CD4-positive, alpha-beta T cell treated with Interleukin-2 at 100 ng/mL for 4 hours (primary cell): Measurements from ENCODE around the gene TMEM117.

ENCODE experiments used
- DNase-seq: peaks from one replicate; pipeline ENCODE4 v3.0.0-alpha.2; 2020; ENCODE audit warnings: low spot score

The TMEM117 gene

GRCh38 chr12:43884683-43885410, 49.0 kb downstream of the TMEM117 start:
- DNase-seq = no peak

DNA sequence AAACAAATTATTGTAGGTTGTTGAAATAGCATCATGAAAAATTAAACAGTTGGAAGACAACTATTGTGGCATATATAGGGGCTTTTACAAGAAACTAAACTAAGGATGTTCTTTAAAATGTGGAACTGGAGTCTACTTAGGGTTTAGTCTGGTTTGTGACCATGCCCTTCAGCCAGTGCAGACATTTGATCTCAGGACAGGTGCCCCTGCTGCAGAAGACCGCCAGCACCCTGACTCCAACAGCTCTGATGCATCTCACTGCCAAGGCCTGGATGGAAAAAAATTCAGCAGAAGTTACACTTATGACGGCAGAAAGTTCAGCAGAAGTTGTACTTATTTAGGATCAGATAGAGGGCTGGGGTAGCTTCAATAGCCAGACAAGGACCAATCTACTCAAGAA, 51.5 kb downstream of the TMEM117 start:
- no peak for DNase-seq

DNA sequence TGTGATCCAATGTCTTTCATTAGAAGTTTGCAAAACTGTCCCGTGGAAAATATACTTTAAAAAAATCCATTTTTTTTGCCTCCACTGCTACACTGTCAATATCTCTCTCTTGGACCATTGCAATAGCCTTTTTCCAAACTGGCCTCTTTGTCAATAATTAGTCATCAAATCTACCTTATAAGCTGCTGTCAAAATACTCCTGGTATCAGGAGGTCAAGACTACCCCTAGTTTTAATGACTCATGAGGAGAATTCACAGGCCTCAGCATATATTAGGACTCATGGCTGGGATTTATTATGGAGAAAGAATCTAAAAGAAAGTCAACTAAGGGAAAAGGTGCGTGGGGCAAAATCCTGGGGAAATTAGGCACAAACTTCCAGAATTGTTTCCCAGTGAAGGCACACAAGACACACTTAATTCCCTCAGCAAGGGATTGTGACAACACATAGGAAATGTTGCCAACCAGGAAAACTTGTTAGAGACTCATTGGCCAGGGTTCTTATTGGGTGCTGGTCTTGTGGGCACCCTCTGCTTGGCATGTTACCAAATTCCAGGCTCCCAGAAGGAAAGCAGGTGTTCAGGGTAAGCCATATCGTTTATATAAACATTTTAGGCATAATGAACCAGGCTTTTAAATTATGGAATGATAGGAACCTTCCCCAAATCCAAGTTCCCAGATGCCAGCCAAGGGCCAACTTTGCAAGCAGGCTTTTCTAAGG, 56.1 kb downstream of the TMEM117 start:
- no peak for DNase-seq

DNA sequence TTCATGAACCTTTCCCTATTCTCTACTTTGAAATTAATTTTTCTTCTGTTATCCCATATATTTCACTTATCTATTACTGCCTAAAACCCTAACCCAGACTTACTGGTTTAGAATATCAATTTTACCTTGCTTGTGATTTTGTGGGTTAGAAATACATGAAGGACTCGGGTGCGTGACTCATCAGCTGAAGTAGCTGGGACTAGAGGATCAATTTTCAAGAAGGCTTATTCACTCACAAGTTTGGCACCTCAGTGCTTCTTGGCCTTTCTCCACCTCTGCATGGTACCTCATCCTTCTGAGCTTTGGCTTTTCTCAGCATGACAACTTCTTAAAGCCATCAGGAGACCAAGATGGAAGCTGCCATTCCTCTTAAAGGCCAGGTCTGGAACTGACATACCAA, 57.8 kb downstream of the TMEM117 start:
- DNase-seq = no peak

- no peak for DNase-seq
Measured at GRCh38 chr12:43895580-43896206, 59.8 kb downstream of the TMEM117 start.

DNA sequence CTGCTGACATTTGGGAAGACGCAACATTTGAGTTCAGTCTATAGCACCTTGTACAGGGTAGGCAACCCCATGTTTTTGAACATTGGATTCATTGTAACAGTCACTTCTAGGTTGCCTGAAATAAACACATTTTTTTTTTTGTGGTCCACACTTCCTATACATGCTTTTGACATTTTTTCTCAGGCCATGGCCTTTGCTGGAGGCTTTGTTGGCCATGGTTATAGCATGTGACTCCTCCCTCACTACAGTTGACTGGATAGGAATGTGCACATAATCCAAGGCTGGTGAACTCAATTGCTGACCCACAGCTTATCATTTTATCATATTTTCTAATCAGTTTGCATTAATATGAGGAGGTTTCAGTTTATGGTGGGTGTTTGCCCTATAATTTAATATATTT, 60.6 kb downstream of the TMEM117 start:
- no peak for DNase-seq

DNA sequence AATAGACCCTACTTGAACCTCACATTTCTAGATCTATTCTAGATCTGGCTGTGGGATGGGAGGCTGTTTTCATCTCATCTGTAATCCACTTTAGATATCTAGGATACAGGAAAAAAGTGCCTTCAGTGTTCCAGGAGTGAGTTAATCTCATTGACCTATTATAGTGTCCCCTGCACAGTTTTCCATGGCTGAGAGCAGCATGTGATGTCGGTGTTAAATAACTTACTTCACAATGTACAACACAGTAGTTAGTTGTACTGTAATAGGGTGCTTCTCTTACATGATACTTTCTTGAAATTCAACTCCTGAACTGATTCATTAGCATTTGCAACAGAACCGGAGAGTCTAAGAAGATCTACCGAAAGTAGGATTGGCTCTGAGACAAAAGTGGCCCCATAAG, 62.6 kb downstream of the TMEM117 start:
- no peak for DNase-seq

- no peak for DNase-seq
Measured at GRCh38 chr12:43899574-43899973, 63.7 kb downstream of the TMEM117 start.

GRCh38 chr12:43903686-43904085, 67.8 kb downstream of the TMEM117 start:
- no peak for DNase-seq

GRCh38 chr12:43912859-43913258, 77.0 kb downstream of the TMEM117 start:
- no peak for DNase-seq

GRCh38 chr12:43914391-43914790, 78.5 kb downstream of the TMEM117 start:
- no peak for DNase-seq

DNA sequence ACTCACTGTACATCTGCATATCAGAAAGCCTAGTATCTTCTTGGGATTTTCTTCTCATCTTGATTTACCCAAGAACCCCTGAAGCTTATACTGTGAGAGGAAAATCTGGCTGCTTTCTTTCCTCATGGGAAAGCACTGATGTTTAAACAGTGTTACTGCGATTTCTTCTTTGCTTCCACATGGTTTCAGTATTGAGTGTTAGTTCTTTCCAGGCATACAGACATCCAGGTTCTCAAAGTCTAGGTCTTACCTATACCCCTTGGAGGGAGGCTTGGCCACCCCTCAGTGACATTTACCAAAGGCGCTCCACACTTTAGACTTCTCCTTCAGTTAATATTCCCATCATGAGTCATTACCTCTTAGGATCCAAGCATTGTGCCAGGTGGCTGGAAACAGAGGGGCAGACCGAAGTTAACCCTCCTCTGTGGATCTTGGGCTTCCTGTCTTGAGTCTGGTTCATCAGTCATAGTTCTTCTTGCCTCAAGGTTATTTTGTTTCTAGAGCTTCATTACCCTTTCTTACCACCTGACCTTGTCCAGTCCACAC, 79.1 kb downstream of the TMEM117 start:
- no peak for DNase-seq

- DNase-seq = no peak
Measured at GRCh38 chr12:43917896-43918295, 82.0 kb downstream of the TMEM117 start.

DNA sequence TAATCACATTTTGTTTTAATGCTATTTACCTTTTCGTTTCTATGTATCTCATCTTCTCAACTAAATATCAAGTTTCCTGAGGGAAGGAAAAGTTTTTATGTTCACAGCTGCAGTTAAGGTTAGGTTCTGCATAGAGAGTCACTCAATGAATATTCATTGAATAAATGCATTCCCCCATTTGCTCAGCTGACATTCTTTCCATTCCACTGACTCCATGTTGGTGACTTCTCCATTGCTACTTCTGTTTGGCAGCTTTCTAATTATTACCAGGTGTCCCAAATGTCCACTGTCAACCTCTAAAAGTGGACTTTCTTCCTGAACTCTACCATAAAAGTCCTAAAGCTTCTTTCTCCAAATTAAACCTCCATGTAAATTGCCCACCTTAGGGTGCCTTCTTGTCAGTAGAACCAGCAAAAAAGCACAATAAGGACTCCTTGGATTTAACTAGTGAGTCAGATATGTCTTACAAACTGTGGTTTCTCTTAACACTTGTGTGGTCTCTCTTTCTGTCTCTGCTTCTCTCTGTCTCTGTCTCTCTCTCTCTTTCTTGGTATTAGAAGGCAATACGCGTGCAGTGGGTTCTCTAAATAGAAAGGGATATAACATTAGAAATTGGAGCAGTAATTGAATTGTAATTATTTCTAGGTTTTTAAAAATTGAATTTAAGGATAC, 85.9 kb downstream of the TMEM117 start:
- no peak for DNase-seq

DNA sequence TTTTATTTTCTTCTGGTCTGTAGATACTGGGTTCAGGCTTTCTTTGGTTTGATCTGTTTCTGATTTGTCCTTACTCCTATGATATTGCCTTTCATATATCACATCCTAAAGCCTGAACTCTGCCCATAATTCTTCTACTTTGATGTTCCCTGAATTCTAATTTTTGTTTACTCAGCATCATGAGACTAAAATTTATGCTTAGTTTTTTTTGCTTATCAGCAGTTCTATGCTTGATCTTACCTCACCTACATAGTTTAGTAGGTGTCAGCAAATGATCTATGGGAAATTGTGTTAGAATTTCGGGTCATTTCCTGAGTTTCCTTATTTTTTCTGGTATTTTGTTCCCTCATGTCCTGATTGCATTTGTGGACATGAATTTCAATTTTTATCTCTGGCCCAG, 94.2 kb downstream of the TMEM117 start:
- no peak for DNase-seq

GRCh38 chr12:43931187-43931586, 95.3 kb downstream of the TMEM117 start:
- no peak for DNase-seq

DNA sequence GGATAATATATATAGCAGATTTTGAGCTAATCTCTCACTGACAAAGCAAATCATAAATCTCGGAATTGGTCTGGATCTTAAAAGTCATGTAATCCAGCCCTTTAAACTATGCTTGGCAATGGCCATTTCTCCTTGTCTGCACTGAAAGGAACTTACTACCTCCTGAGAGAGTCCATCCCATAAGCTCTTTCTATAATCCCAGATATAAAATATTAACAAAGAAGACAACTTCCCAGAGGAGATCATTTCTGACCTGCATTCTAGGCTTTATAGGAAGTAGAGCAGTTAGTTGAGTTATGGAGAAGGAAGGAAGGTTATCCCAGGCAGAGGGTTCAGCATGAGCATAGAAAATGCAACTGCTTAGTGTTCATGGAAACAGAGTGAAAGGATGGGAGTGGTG, 99.7 kb downstream of the TMEM117 start:
- DNase-seq = no peak

GRCh38 chr12:43937947-43938346, 102.1 kb downstream of the TMEM117 start:
- DNase-seq = no peak

DNA sequence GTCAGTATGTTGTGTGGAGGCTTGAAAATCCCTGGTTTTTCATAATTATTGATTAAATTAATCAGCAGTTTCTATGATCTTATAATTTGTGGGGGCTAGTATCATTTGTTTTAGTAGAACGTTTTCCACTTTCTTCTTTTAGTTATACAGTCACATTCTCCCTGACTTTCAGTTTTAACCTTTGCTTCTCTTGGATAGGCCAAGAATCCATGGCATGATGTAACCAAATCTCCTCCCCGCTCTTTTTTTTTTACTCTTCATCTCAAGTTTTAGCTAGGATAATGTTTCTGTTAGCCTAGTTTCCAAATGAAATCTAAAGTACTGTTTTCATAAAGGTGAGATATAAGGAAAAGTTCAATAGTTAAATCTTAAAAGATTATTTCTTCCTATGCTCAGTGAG, 106.5 kb downstream of the TMEM117 start:
- no peak for DNase-seq

- no peak for DNase-seq
Measured at GRCh38 chr12:43945983-43946382, 110.1 kb downstream of the TMEM117 start.

- no peak for DNase-seq
Measured at GRCh38 chr12:43951286-43951685, 115.4 kb downstream of the TMEM117 start.

DNA sequence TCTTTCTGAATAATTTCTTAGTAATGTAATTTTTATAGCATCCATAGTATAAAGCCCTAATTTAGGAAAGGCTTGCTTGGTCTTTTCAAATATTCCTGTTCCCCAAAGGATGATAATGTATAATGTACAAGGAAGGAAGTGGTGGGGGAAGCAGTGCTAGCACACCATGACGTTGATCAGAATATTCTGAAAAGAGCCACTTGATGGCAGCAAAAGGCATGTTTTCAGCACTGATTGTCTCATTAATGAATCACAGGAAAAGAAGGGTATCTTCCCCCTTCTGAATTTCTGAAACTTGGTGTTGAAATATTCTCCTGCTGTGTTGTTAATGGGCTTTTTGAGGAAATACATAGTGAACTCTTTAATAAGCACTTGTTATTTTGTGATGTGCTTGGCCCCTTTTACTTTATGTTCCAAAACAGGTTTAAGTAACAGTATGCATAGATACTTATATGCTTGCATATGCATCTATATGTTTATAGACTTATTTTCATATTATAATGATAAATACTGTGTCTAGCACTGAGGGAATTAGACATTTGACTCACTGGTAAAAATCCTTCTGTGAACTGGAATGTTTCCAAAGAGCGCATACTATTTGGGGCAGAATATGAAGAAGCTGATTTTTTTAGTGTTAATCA, 122.0 kb downstream of the TMEM117 start:
- DNase-seq = peak; percentile 26
